ENCODE results near the gene ABHD17C. TPM values are rescaled to one million over a fixed set of nuclear protein-coding genes. Genes with fewer than 3 reads are reported as not detected.

Gene ABHD17C
- total and polyA plus RNA-seq, 2 donors, result 9.0 to 14.3 TPM

DNA sequence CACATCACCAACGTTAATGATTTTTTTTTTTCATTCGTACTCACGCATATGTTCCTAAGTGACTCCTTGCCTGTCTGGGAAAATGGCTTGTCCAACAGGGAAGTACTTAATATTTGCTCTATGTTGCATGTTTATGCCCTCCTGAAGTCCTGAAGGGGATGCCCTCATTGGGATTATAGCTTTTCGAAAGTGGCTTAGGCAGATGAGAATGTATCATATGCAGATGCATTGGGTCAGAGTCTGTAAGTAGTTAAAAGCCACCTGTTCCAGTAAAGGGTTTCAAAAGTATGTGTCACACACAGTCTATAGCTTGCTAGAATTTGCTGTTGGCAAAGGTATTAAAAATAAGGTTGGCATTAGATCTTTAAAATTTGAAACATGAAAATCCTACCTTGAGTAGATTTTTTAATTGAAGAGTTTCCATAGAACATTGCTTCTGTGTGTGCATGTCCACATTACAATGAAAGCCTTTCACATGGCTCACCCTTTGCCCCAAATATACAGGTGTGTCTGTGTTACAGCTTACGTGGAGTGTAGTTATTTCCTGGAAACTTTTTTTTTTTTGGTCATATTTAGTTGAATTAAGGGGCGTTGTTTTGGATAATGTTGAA lies 2.1 kb downstream of the ABHD17C start:
- no peak for DNase-seq (ENCODE audit: extremely low spot score)
- Histone ChIP-seq H3K4me1 (ENCODE audit: insufficient read depth) (no peaks in the 10 kb centered on the region), H3K4me3 (ENCODE audit: low read depth, low read length) (peak overlapping the region; percentile 12), H3K27ac (ENCODE audit: low read depth) (no peak overlapping the region), H3K36me3 (ENCODE audit: insufficient read depth) (no peaks in the 10 kb centered on the region)
- 67% methylated on average over 6 of the region's 6 CpGs for WGBS

DNA sequence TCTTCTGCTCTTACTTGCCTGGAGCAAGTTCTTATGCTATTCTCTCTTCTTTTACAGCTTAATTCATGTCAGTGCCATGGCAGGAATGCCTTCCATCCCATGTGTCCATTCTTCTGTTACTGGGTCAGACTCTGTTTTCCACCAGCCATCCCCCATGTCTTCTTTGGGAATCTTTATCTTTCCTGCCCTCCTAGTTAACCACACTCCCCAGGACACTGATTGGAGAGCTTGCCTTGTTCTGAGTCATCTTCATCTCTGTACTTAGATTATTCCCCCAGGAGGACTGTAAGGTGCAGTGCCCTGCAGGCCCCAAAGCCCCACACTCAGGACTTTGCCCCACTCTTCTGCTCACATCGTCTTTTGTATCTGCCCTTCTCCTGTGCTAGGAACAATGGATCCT lies 3.6 kb downstream of the ABHD17C start:
- 95% methylated on average over 1 of the region's 1 CpG for WGBS

DNA sequence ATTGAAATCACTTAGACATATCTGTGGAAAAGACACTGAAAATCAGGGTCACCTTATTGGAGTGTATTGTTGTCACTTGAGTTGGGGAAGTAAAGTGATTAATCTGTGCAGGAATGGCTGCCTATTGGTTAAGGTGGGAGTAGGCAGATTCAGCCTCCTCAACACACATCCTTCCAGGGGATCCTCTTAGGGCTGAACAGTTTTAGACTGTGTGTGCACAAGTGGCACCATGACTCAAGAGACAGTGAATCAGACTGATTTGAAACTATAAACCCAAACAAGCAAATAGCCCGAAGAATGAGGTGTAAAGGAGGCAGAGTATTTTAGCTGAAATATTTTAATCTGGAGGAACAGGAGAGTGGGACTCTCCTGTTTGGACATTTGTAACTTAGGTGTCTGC lies 4.9 kb downstream of the ABHD17C start:
- 91% methylated on average over 1 of the region's 1 CpG for WGBS
- Histone ChIP-seq H3K4me3 (ENCODE audit: low read depth, low read length) (no peak overlapping the region), H3K4me1 (ENCODE audit: insufficient read depth) (no peaks in the 10 kb centered on the region), H3K27ac (ENCODE audit: low read depth) (no peak overlapping the region), H3K36me3 (ENCODE audit: insufficient read depth) (no peaks in the 10 kb centered on the region)
- no peak for DNase-seq (ENCODE audit: extremely low spot score)

More for the DNA sequence above, 3.6 kb downstream of the ABHD17C start:
- Histone ChIP-seq H3K4me1 (ENCODE audit: insufficient read depth) (no peaks in the 10 kb centered on the region), H3K27ac (ENCODE audit: low read depth) (no peak overlapping the region), H3K4me3 (ENCODE audit: low read depth, low read length) (no peak overlapping the region), H3K36me3 (ENCODE audit: insufficient read depth) (no peaks in the 10 kb centered on the region)
- DNase-seq (ENCODE audit: extremely low spot score), result no peak

DNA sequence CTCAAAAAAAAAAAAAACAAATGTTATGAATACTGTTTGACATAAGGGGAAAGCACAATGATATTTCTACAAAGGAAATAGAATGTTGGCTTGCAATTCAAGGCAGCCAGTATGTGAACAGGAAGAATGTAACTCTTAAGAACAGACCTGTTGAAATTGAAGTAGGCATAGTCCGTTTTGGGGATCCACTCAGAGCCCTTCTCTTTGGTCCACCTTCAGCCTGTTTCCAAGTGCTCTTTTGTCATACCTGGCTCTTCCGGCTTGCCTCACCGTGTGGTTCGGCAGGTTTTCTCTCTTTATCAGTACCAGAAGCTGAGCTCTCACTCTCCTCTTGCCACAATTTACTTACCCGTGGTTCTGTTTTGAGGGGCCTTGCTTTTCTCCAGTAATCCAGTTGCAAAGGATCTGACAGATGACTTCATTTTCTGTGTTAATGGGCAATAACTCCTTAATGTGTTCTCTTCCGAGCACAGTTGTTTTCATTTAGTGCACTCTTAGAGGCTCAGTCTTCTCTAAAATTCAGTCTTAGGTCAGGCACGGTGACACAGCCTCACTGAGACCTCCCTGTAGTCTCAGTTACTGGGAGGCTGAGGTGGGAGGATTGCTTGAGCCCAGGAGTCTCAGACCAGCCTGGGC lies 6.7 kb downstream of the ABHD17C start:
- Histone ChIP-seq H3K4me1 (ENCODE audit: insufficient read depth) (peaks cover 1% of the 10 kb centered on the region), H3K4me3 (ENCODE audit: low read depth, low read length) (no peak overlapping the region), H3K27ac (ENCODE audit: low read depth) (no peak overlapping the region), H3K36me3 (ENCODE audit: insufficient read depth) (no peaks in the 10 kb centered on the region)
- WGBS, result 51% methylated on average over 7 of the region's 7 CpGs
- no peak for DNase-seq (ENCODE audit: extremely low spot score)

DNA sequence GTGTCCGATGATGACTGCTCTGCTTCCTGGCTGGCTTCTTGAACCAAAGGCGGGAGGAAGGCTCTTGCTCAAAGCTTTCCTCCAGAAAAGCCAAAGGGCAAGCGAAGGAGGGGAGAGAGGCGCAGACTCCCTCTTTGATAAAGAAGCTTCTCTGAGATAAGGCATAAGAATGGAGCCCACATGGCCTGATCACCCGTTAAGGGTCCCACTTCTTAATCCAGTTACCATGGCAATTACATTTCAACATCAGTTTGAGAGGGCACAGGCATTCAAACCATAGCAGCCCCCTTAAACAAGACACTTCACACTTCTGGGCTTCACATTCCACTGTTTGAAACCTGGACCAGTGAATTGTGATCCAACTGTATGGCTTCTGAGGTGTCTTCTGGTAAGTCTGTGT lies 8.0 kb downstream of the ABHD17C start:
- Histone ChIP-seq H3K4me3 (ENCODE audit: low read depth, low read length) (no peak overlapping the region), H3K36me3 (ENCODE audit: insufficient read depth) (no peaks in the 10 kb centered on the region), H3K27ac (ENCODE audit: low read depth) (no peak overlapping the region), H3K4me1 (ENCODE audit: insufficient read depth) (peaks cover 1% of the 10 kb centered on the region)
- DNase-seq (ENCODE audit: extremely low spot score), result no peak
- 56% methylated on average over 5 of the region's 5 CpGs for WGBS

DNA sequence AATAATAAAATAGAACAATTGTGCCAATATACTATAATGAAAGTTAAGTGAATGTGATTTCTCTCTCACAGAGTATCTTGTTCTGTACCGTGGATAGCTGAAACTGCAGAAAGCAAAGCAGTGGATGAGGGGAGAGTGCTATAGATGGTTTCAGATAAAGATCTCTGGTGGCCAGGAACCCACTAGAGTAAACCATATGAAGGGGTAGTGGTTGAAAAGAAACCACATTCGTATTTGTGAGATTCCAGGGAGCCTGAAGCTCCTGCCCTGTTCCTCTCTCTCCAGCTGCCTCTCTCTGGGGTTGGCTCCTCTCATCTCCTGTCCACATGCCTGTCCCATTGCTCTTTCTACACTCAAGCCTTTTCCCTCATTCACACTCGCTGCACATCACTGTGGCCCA lies 8.9 kb downstream of the ABHD17C start:
- Histone ChIP-seq H3K27ac (ENCODE audit: low read depth) (no peak overlapping the region), H3K36me3 (ENCODE audit: insufficient read depth) (no peaks in the 10 kb centered on the region), H3K4me1 (ENCODE audit: insufficient read depth) (peaks cover 1% of the 10 kb centered on the region)

DNA sequence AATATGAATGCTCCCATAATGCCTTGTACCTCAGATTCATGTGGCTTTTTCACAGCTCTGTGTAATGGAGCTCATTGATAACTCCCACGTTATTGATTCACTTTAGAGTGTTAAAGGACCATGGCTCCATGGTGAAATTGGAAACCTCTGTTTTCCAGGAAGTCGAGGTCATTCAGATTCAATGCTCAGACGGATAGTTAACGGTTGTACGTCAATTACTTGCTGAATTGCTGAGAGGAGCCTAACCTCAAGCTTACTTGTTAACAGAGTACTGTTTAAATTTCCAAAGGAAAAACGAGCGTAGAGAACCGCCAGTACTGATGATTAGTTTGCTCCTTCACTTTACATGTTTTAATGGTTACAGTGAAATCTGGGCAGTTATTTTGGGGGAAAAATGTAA lies 11.1 kb downstream of the ABHD17C start:
- WGBS, result 73% methylated on average over 8 of the region's 8 CpGs
- DNase-seq (ENCODE audit: extremely low spot score), result no peak
- H3K27ac ChIP-seq (ENCODE audit: low read depth), result no peak overlapping the region

More for the DNA sequence above, 8.9 kb downstream of the ABHD17C start:
- WGBS, result 64% methylated on average over 3 of the region's 3 CpGs
- DNase-seq (ENCODE audit: extremely low spot score), result no peak
- H3K4me3 ChIP-seq (ENCODE audit: low read depth, low read length), result no peak overlapping the region

DNA sequence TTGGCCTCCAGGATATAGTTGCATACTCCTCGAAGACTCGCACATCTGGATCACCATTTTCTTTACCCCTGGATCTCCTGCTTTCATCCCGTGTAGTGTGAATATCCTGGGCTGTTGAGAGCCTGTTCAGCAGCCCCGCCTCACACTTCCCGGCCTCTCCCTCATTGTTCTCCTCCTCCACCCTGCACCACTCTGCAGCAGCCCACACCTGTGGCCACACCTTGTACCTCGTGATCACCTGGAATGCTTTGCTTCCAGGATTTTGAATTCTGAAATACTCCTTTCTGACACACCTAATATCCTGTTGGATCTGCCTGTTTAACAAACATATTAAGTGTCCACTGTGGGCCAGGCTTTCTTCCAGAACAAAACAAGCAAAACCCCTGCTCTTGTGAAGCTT lies 14.4 kb downstream of the ABHD17C start:
- H3K27ac ChIP-seq (ENCODE audit: low read depth), result no peak overlapping the region
- peaks cover 1% of the 10 kb centered on the region for H3K4me1 ChIP-seq (ENCODE audit: insufficient read depth)
- no peak for DNase-seq (ENCODE audit: extremely low spot score)
- 86% methylated on average over 6 of the region's 6 CpGs for WGBS
- no peaks in the 10 kb centered on the region for H3K36me3 ChIP-seq (ENCODE audit: insufficient read depth)
- H3K4me3 ChIP-seq (ENCODE audit: low read depth, low read length), result no peak overlapping the region

More for the DNA sequence above, 11.1 kb downstream of the ABHD17C start:
- Histone ChIP-seq H3K4me3 (ENCODE audit: low read depth, low read length) (no peak overlapping the region), H3K4me1 (ENCODE audit: insufficient read depth) (peaks cover 1% of the 10 kb centered on the region), H3K36me3 (ENCODE audit: insufficient read depth) (no peaks in the 10 kb centered on the region)

DNA sequence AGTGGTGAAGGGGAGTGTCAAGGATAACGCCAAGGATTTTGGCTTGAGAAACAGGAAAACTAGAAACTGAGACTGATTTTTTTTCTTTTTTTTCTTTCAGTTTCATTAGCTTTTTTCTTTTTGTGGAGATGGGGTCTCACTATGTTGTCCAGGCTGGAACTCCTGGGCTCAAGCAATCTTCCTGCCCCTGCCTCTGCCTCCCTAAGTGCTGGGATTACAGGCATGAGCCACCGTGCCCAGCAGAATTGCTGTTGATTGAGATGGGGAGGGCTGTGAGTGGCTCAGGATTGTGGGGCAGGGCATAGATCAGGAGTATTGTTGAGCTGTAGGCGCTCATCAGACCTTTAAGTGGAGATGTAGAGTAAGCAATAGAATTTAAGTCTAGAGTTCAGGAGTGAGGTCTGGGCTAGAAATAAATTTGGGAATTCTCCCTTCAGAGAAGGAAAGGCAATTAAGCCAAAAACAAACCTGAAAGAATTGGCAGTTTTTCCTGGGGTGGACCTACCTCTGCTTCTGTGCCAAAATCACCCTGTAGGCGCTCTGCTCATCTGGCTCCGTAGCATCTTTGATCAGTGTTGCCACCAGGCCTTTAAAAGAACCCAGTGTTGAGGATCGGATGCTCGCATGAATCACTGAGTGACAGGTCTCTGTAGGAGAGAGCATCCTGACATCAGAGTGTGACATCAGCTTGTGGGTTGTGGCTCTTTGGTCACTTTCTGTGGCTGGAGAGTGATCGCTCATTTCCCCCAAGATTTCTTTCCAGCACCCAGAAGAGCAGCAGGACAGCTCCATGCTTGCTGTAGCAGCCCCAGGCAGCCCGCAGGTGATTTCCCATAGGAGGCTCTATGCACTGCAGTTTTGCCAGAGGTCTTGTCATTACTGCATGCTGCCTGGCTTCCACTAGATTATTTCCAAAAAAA lies 15.8 kb downstream of the ABHD17C start:
- H3K27ac ChIP-seq (ENCODE audit: low read depth), result no peak overlapping the region
- 89% methylated on average over 9 of the region's 9 CpGs for WGBS
- H3K36me3 ChIP-seq (ENCODE audit: insufficient read depth), result no peaks in the 10 kb centered on the region
- DNase-seq (ENCODE audit: extremely low spot score), result no peak
- H3K4me3 ChIP-seq (ENCODE audit: low read depth, low read length), result no peak overlapping the region
- no peaks in the 10 kb centered on the region for H3K4me1 ChIP-seq (ENCODE audit: insufficient read depth)

DNA sequence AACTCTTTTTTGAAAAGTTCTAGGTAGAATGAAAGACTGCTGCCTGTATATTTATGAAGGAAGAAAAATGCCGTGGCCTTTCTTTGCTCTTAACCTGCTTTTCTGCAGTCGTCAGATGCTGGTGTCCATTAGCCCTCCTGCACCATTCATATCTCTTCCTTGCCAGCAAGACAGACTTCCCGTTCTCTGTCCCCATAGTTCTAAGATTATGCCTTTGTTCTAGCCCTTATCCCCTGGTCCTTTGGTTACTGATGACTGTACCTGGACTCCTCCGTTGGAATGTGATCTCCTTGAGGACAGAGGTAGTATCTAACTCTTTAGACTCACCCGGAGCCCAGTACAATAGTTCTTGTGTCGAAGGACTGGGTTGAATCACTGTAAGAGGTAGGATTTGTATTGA lies 16.8 kb downstream of the ABHD17C start:
- Histone ChIP-seq H3K4me3 (ENCODE audit: low read depth, low read length) (no peak overlapping the region), H3K27ac (ENCODE audit: low read depth) (no peak overlapping the region), H3K36me3 (ENCODE audit: insufficient read depth) (peaks cover 2% of the 10 kb centered on the region), H3K4me1 (ENCODE audit: insufficient read depth) (no peaks in the 10 kb centered on the region)
- DNase-seq (ENCODE audit: extremely low spot score), result no peak
- 87% methylated on average over 6 of the region's 6 CpGs for whole genome bisulfite sequencing

DNA sequence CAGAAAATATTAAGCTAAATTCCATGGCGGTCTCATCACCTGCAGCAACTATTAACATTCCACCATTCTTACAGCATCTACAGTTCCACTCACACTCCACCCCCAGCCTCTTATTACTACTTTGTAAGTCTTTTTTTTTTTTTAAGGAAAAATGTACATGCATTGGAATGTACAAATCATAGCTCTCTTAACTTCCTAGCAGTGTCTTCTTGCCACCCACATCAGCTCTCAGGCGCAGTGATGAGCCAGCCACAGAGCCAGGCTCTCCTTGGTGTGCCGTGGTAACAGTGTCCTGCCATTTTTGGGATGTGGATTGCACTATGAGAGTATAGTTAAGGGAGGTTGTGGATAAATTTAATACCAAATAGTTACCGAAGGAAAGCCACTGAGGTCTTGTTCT lies 17.8 kb downstream of the ABHD17C start:
- no peaks in the 10 kb centered on the region for H3K4me1 ChIP-seq (ENCODE audit: insufficient read depth)
- no peak overlapping the region for H3K4me3 ChIP-seq (ENCODE audit: low read depth, low read length)
- DNase-seq (ENCODE audit: extremely low spot score), result no peak
- H3K27ac ChIP-seq (ENCODE audit: low read depth), result no peak overlapping the region
- peaks cover 2% of the 10 kb centered on the region for H3K36me3 ChIP-seq (ENCODE audit: insufficient read depth)
- 94% methylated on average over 4 of the region's 4 CpGs for WGBS

DNA sequence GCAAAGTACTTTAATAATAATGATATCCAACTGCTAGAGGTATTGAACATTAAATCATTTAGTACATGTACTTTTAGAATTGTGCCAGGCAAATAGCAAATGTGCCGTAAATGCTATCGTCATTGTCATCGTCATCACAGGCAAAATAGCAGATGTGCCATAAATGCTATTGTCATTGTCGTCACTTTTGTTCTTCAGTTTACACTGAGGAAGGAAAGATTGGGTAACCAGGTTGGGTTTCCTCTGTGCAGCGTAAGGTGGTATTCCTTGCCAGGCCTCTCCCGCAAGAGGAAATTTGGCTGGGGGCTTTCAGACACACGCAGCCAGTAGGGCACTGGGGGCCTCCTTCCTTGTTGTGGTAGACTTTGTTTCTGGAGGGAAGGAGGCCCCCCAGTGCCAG lies 26.4 kb downstream of the ABHD17C start:
- Histone ChIP-seq H3K36me3 (ENCODE audit: insufficient read depth) (no peaks in the 10 kb centered on the region), H3K4me1 (ENCODE audit: insufficient read depth) (no peaks in the 10 kb centered on the region), H3K27ac (ENCODE audit: low read depth) (no peak overlapping the region), H3K4me3 (ENCODE audit: low read depth, low read length) (no peak overlapping the region)
- 85% methylated on average over 7 of the region's 7 CpGs for WGBS
- DNase-seq (ENCODE audit: extremely low spot score), result no peak

DNA sequence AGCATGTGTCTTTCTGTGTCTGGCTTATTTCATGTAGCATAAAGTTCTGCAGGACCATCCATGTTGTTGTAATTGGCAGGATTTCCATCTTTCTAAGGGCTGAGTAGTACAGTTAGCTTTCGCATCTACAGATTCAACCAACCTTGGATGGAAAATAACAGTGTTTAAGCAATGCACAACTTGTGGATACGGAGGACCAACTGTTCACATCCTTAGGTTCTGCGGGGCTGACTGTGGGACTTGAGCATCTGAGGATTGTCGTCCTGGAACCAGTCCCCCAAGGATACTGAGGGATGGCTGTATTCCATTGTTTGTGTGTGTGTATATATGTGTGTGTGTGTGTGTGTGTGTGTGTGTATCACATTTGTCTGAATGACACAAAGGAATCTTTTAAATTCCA lies 27.7 kb downstream of the ABHD17C start:
- WGBS, result 86% methylated on average over 4 of the region's 4 CpGs
- Histone ChIP-seq H3K36me3 (ENCODE audit: insufficient read depth) (no peaks in the 10 kb centered on the region), H3K4me3 (ENCODE audit: low read depth, low read length) (no peak overlapping the region), H3K27ac (ENCODE audit: low read depth) (no peak overlapping the region), H3K4me1 (ENCODE audit: insufficient read depth) (no peaks in the 10 kb centered on the region)
- no peak for DNase-seq (ENCODE audit: extremely low spot score)

DNA sequence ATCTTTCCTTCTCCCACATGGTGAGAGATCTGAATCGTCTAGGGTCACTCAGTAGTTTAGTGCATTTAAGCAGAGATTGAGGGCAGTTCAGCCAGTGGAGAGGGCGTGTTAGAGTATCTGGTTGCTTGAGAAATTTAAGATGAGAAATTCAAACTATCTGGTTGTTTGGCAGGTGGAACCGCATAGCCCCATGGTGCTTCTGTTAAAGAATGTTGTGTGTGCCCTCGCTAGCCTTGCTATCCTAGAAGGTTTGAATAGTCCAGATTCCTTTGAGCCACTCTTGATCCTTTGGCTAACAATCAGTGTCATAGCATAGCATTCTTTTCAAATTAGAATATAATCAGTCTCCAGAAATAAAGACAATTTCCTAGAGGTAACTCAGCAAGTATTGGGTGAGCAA lies 32.1 kb downstream of the ABHD17C start:
- Histone ChIP-seq H3K36me3 (ENCODE audit: insufficient read depth) (no peaks in the 10 kb centered on the region), H3K27ac (ENCODE audit: low read depth) (no peak overlapping the region), H3K4me1 (ENCODE audit: insufficient read depth) (no peaks in the 10 kb centered on the region), H3K4me3 (ENCODE audit: low read depth, low read length) (no peak overlapping the region)
- 65% methylated on average over 4 of the region's 4 CpGs for WGBS
- DNase-seq (ENCODE audit: extremely low spot score), result no peak

All from urinary bladder (tissue), 4 donors.